Measurements from ENCODE around the gene DLGAP4. TPM values are rescaled to one million over a fixed set of nuclear protein-coding genes. Genes with fewer than 3 reads are reported as not detected.

Gene DLGAP4
- total and polyA plus RNA-seq, 9 of the 15 experiments (the other 6 are each of a cell fraction or from before 2014, with no cell fraction given) = 0.31 to 34.1 (median 4.5) TPM

- DNase-seq (ENCODE audit: extremely low read depth in 1 of 4, low spot score in 3 of 4) (no peak), ATAC-seq (no peak), FAIRE-seq (no peak)
- Histone ChIP-seq H4K20me1 (replicated peaks; ENCODE audit: control insufficient read depth, insufficient read depth, low read length) (peaks cover 27% of the 10 kb centered on the region), H2AFZ (ENCODE audit: low read depth, low read length) (no peak overlapping the region), H3K4me1 (replicated peaks in 1 of 2; ENCODE audit: control insufficient read depth in 2 of 2, insufficient read depth in 2 of 2, low read length in 2 of 2) (peaks cover 28 to 35% of the 10 kb centered on the region in 2 experiments), H3K79me2 (ENCODE audit: control insufficient read depth, insufficient read depth, low read length) (peaks cover 52% of the 10 kb centered on the region), H3K9me3 (replicated peaks; ENCODE audit: control insufficient read depth, insufficient read depth, low read depth, low read length) (no peaks in the 10 kb centered on the region), H3K4me2 (ENCODE audit: insufficient read depth, low read length) (no peak overlapping the region), H3K27ac (ENCODE audit: extremely low read depth, low read depth, low read length) (no peak overlapping the region), H3K9ac (ENCODE audit: insufficient read depth in 1 of 2, low read depth in 2 of 2, low read length in 2 of 2) (no peak overlapping the region; a peak in 1 of 4 replicates), H3K27me3 (ENCODE audit: control insufficient read depth in 2 of 2, insufficient read depth in 2 of 2, low read length in 2 of 2) (no peaks in the 10 kb centered on the region), H3K36me3 (ENCODE audit: control insufficient read depth, insufficient read depth, low read length) (no peaks in the 10 kb centered on the region), H3K4me3 (no peak overlapping the region), H3K9me1 (ENCODE audit: control insufficient read depth, insufficient read depth, low read length) (peaks cover 6% of the 10 kb centered on the region)
- 33% methylated on average over 1 of the region's 2 CpGs for WGBS (ENCODE audit: insufficient coverage, low coverage, missing lambda C conversion rate)
- CTCF ChIA-PET (ENCODE audit: low intra/inter-chr PET ratio) = no interaction called here
- in situ Hi-C loops (cut with MboI) (no loop called here), intact Hi-C loops (cut with micrococcal nuclease) (no loop called here)
- BruUV-seq (replicated peaks) = no TSS peak
- POLR2A ChIA-PET = interaction anchor here (0.5 kb wide), 1 partner anchor 61 kb away, joined by 3 read pairs; no protein-coding TSS in a partner anchor
- TF ChIP-seq TARDBP (IDR thresholded peaks at IDR 0.05) (no peak), PCBP1 (IDR thresholded peaks at IDR 0.05; ENCODE audit: low read depth, low read length, poor library complexity, severe bottlenecking) (no peak), ZBTB5 (IDR thresholded peaks at IDR 0.05) (no peak)
Measured at GRCh38 chr20:36469973-36470372, 163.8 kb downstream of the DLGAP4 start.

Measured in K562 (cell line).